HepG2 (cell line): ENCODE data around the gene NTRK2. TPM values are rescaled to one million over a fixed set of nuclear protein-coding genes. Genes with fewer than 3 reads are reported as not detected.

ENCODE experiments used
- ATAC-seq: fragments of 200-7000 bp; cut with Tn5 transposase; 3 replicates; pipeline ENCODE4 v1.9.1; 2020; ENCODE audit warnings: mild to moderate bottlenecking, moderate library complexity
- BruUV-seq: library from RNA; stranded (reverse); fragments of 400-500 nt; replicated peaks from 2 replicates; lab custom pipeline; 2021; lab: Mats Ljungman, UMichigan
- CTCF ChIA-PET: fragments of 300-600 bp; formaldehyde crosslinking; extraction: SDS; loops from one replicate; lab custom pipeline; 2021; ENCODE audit warnings: low total read pairs, inconsistent platforms, low intra/inter-chr PET ratio; lab: Yijun Ruan, JAX
- POLR2A ChIA-PET: fragments of 350-600 bp; sonication (Branson Sonifier 250); formaldehyde crosslinking; loops from one replicate; lab custom pipeline; 2020; ENCODE audit warnings: antibody characterized with exemption, inconsistent platforms; lab: Yijun Ruan, JAX
- DNase-seq: peaks from one replicate; pipeline ENCODE4 v3.0.0-alpha.2; 2015; ENCODE audit warnings: low spot score
- FAIRE-seq: peaks from 3 replicates; lab custom pipeline; 2011; peaks lifted over from hg19 to GRCh38; lab: Jason Lieb, UNC
- H2AFZ ChIP-seq: one replicate; pipeline ENCODE4 v1.6.1; 2011; ENCODE audit warnings: low read length, inconsistent platforms
- H3K27ac ChIP-seq: fragments of 300-600 bp; 3 replicates; pipeline ENCODE4 v1.8.0; 2011; ENCODE audit warnings: mixed run types, mild to moderate bottlenecking, mixed read lengths, low read length, inconsistent platforms; ENCODE audit not compliant: insufficient read depth; ENCODE audit errors: extremely low read length
- H3K27me3 ChIP-seq, 2 experiments: fragments of 200-600 bp in 1 of 2; 2 replicates in 1 of 2; 3 replicates in 1 of 2; pipeline versions ENCODE4 v1.6.0 to v1.8.0; 2011; ENCODE audit warnings: low read length in 2 of 2, mild to moderate bottlenecking in 2 of 2, moderate library complexity in 2 of 2, inconsistent platforms in 1 of 2; ENCODE audit not compliant: insufficient read depth in 2 of 2, control insufficient read depth in 1 of 2
- H3K36me3 ChIP-seq, 2 experiments: fragments of 200-600 bp in 1 of 2; replicated peaks in 1 of 2; 2 replicates in 1 of 2; 3 replicates in 1 of 2; pipeline versions ENCODE4 v1.5.1 to v1.8.0; 2011; ENCODE audit warnings: low read length in 2 of 2, inconsistent platforms in 1 of 2; ENCODE audit not compliant: insufficient read depth in 2 of 2, control insufficient read depth in 1 of 2
- H3K4me1 ChIP-seq: 2 replicates; pipeline ENCODE4 v1.5.1; 2012; ENCODE audit warnings: low read length, inconsistent platforms; ENCODE audit not compliant: insufficient read depth
- H3K4me2 ChIP-seq: 2 replicates; pipeline ENCODE4 v1.6.0; 2011; ENCODE audit warnings: low read depth, low read length, inconsistent platforms
- H3K4me3 ChIP-seq, 3 experiments: fragments of 200-600 bp in 1 of 3; sonication (generic), shearing (Covaris generic) in 1 of 3; replicated peaks in 1 of 3; 2 replicates each; pipeline ENCODE4 v1.5.1; 2011 to 2016; ENCODE audit warnings: low read length in 3 of 3, inconsistent platforms in 2 of 3, low read depth in 2 of 3, mild to moderate bottlenecking in 2 of 3, control low read depth in 1 of 3, mixed read lengths in 1 of 3; ENCODE audit not compliant: insufficient read depth in 1 of 3
- H3K79me2 ChIP-seq: one replicate; pipeline ENCODE4 v1.6.1; 2011; ENCODE audit warnings: low read length, inconsistent platforms; ENCODE audit not compliant: insufficient read depth
- H3K9ac ChIP-seq: 2 replicates; pipeline ENCODE4 v1.6.0; 2011; ENCODE audit warnings: mild to moderate bottlenecking, low read depth, low read length, inconsistent platforms; ENCODE audit not compliant: insufficient read depth
- H3K9me3 ChIP-seq: 2 replicates; pipeline ENCODE4 v1.5.1; 2012; ENCODE audit warnings: mild to moderate bottlenecking, low read length
- H4K20me1 ChIP-seq: 2 replicates; pipeline ENCODE4 v1.6.0; 2011; ENCODE audit warnings: inconsistent platforms, mild to moderate bottlenecking, low read length, moderate library complexity; ENCODE audit not compliant: insufficient read depth
- BHLHE40 ChIP-seq: IDR thresholded peaks from 2 replicates; pipeline ENCODE4 v1.6.1; 2011; ENCODE audit warnings: low read length, improper control_type of control experiment
- CCDC6 ChIP-seq: sonication (generic); formaldehyde crosslinking; IDR thresholded peaks from 2 replicates; pipeline ENCODE4 v1.8.1; 2022; ENCODE audit warnings: mild to moderate bottlenecking, missing genetic modification reagents, moderate library complexity
- CHCHD3 ChIP-seq: sonication (generic); formaldehyde crosslinking; IDR thresholded peaks from 2 replicates; pipeline ENCODE4 v1.8.0; 2022; ENCODE audit warnings: mild to moderate bottlenecking, missing genetic modification reagents, moderate library complexity
- CHD2 ChIP-seq: IDR thresholded peaks from 2 replicates; pipeline ENCODE4 v1.6.1; 2011; ENCODE audit warnings: low read depth, low read length, improper control_type of control experiment
- DRAP1 ChIP-seq: IDR thresholded peaks from 2 replicates; pipeline ENCODE4 v1.6.1; 2016; ENCODE audit warnings: missing genetic modification reagents, missing compliant biosample characterization
- EP300 ChIP-seq, 3 experiments: sonication (generic) in 1 of 3; formaldehyde crosslinking in 1 of 3; IDR thresholded peaks; 2 replicates each; pipeline versions ENCODE4 v1.5.1 to v1.6.1; 2011 to 2020; ENCODE audit warnings: low read depth in 2 of 3, low read length in 2 of 3, borderline replicate concordance in 1 of 3, improper control_type of control experiment in 1 of 3, mild to moderate bottlenecking in 1 of 3, missing genetic modification reagents in 1 of 3, moderate library complexity in 1 of 3
- FLYWCH1 ChIP-seq: sonication (generic); formaldehyde crosslinking; IDR thresholded peaks from 2 replicates; pipeline ENCODE4 v1.8.1; 2023; ENCODE audit warnings: mild to moderate bottlenecking, missing genetic modification reagents
- GLI4 ChIP-seq: sonication (generic); formaldehyde crosslinking; IDR thresholded peaks from 2 replicates; pipeline ENCODE4 v1.5.1; 2020; ENCODE audit warnings: missing genetic modification reagents, mild to moderate bottlenecking, moderate library complexity, borderline replicate concordance
- HDAC2 ChIP-seq: sonication (generic); formaldehyde crosslinking; IDR thresholded peaks from 2 replicates; pipeline ENCODE4 v1.4.0; 2020; ENCODE audit warnings: missing genetic modification reagents
- HNRNPUL1 ChIP-seq: fragments of 200-400 bp; formaldehyde crosslinking; IDR thresholded peaks from 2 replicates; pipeline ENCODE4 v1.6.1; 2017; ENCODE audit warnings: low read depth, mild to moderate bottlenecking, low read length, moderate library complexity
- KLF9 ChIP-seq: IDR thresholded peaks from 2 replicates; pipeline ENCODE4 v1.6.1; 2016; ENCODE audit warnings: low read depth
- NKX3-1 ChIP-seq: sonication (generic); formaldehyde crosslinking; IDR thresholded peaks from 2 replicates; pipeline ENCODE4 v1.5.0; 2020; ENCODE audit warnings: missing genetic modification reagents
- POGK ChIP-seq: sonication (generic); formaldehyde crosslinking; conservative IDR thresholded peaks from 2 replicates; pipeline ENCODE4 v1.8.0; 2022; ENCODE audit warnings: mild to moderate bottlenecking, moderate library complexity, missing genetic modification reagents
- SMAD9 ChIP-seq: sonication (generic); formaldehyde crosslinking; IDR thresholded peaks from 2 replicates; pipeline ENCODE4 v1.5.1; 2020; ENCODE audit warnings: mild to moderate bottlenecking, missing genetic modification reagents
- ZBTB21 ChIP-seq: sonication (generic); formaldehyde crosslinking; IDR thresholded peaks from 2 replicates; pipeline ENCODE4 v1.4.0; 2020; ENCODE audit warnings: missing genetic modification reagents
- ZBTB43 ChIP-seq: sonication (generic); formaldehyde crosslinking; conservative IDR thresholded peaks from 2 replicates; pipeline ENCODE4 v1.4.0; 2020; ENCODE audit warnings: missing genetic modification reagents
- ZNF644 ChIP-seq: IDR thresholded peaks from 2 replicates; pipeline ENCODE4 v1.6.1; 2016; ENCODE audit warnings: low read depth
- ZUFSP ChIP-seq: sonication (generic); formaldehyde crosslinking; IDR thresholded peaks from 2 replicates; pipeline ENCODE4 v1.9.0; 2021; ENCODE audit warnings: missing genetic modification reagents, mild to moderate bottlenecking, borderline replicate concordance
- WGBS: methylation state at CpG from one replicate; pipeline ENCODE4 v1.1.6; 2017; ENCODE audit warnings: low lambda C conversion rate; 5-methylcytosine and 5-hydroxymethylcytosine counted together
- in situ Hi-C: cut with HindIII; loops from 2 replicates; pipeline ENCODE4 v1.10.0; 2017; ENCODE audit warnings: low pct_unique_long_range_greater_than_20kb; ENCODE audit not compliant: extremely low pct_ligation_motif_present
- intact Hi-C: fragments of 100-400 bp; cut with micrococcal nuclease; formaldehyde crosslinking; loops from one replicate; pipeline ENCODE4 v1.10.0; 2022; ENCODE audit not compliant: unreplicated experiment
- polyA plus RNA-seq, 8 experiments: library from polyadenylated mRNA; depleted of rRNA in 3 of 8; stranded (reverse) in 7 of 8; unstranded in 1 of 8; fragments of >200 nt; fragmentation: Illumina TruSeq in 4 of 8; extraction: Trizol in 4 of 8; gene quantifications; 2 replicates each; pipeline versions ENCODE4 v1.2.1 to v1.2.3, GENCODE V29; 2011 to 2016; ENCODE audit warnings: low read depth in 4 of 8, missing spikeins in 1 of 8, mixed read lengths in 1 of 8; ENCODE audit not compliant: insufficient read depth in 1 of 8
- total RNA-seq, 5 experiments: library from RNA; depleted of rRNA; stranded (reverse); fragments of >200 nt; fragmentation: Illumina TruSeq; extraction: Trizol; gene quantifications; 2 replicates each; pipeline ENCODE4 v1.2.3, GENCODE V29; 2016; ENCODE audit warnings: low read depth in 1 of 5
- TF ChIP-seq, protein P1 (sequence below): sonication (generic); IDR thresholded peaks from 2 replicates; pipeline ENCODE4 v1.6.1; 2016; ENCODE audit warnings: low read depth, borderline replicate concordance

Gene NTRK2
- total and polyA plus RNA-seq, 2 of the 13 experiments (the other 11 are each of a cell fraction or from before 2014, with no cell fraction given): not detected

- Histone ChIP-seq H4K20me1 (no peaks in the 10 kb centered on the region), H3K79me2 (no peaks in the 10 kb centered on the region), H3K4me1 (no peaks in the 10 kb centered on the region), H3K4me2 (no peak overlapping the region), H3K27me3 (no peaks in the 10 kb centered on the region), H3K36me3 (no peaks in the 10 kb centered on the region), H2AFZ (no peak overlapping the region), H3K4me3 (no peak overlapping the region), H3K9me3 (no peaks in the 10 kb centered on the region), H3K27ac (no peak overlapping the region), H3K9ac (no peak overlapping the region)
- in situ Hi-C loops (loop anchor here (10.0 kb wide), 1 partner anchor 64 kb away; no protein-coding TSS in a partner anchor), intact Hi-C loops (no loop called here)
- 23% methylated on average over 2 of the region's 2 CpGs for WGBS
- ATAC-seq: no peak
- DNase-seq: no peak
- no TSS peak for BruUV-seq
- POLR2A ChIA-PET: no interaction called here
- CTCF ChIA-PET: no interaction called here
- no peak for FAIRE-seq
- TF ChIP-seq SMAD9 (CRISPR knock-in tag): no peak
- no peak for TF ChIP-seq GLI4 (CRISPR knock-in tag)
- TF ChIP-seq FLYWCH1 (CRISPR knock-in tag): no peak
- TF ChIP-seq KLF9 (CRISPR knock-in tag): no peak
- TF ChIP-seq CHD2: no peak
- TF ChIP-seq BHLHE40: no peak
- no peak for TF ChIP-seq DRAP1 (CRISPR knock-in tag)
- no peak for TF ChIP-seq EP300 (IDR thresholded peaks at IDR 0.05; ENCODE audit: low read depth in 2 of 2, low read length in 2 of 2)
- TF ChIP-seq EP300 (CRISPR knock-in tag; IDR thresholded peaks at IDR 0.05; ENCODE audit: borderline replicate concordance): no peak
- no peak for TF ChIP-seq CHCHD3 (CRISPR knock-in tag)
- no peak for TF ChIP-seq HDAC2 (CRISPR knock-in tag)
- TF ChIP-seq CCDC6 (CRISPR knock-in tag): no peak
- no peak for TF ChIP-seq NKX3-1 (CRISPR knock-in tag)
- no peak for TF ChIP-seq HNRNPUL1
- no peak for TF ChIP-seq POGK (CRISPR knock-in tag)
- TF ChIP-seq, protein P1, sequence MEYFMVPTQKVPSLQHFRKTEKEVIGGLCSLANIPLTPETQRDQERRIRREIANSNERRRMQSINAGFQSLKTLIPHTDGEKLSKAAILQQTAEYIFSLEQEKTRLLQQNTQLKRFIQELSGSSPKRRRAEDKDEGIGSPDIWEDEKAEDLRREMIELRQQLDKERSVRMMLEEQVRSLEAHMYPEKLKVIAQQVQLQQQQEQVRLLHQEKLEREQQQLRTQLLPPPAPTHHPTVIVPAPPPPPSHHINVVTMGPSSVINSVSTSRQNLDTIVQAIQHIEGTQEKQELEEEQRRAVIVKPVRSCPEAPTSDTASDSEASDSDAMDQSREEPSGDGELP: no peak
- no peak for TF ChIP-seq ZBTB21 (CRISPR knock-in tag)
- TF ChIP-seq ZUFSP (CRISPR knock-in tag): no peak
- TF ChIP-seq ZBTB43 (CRISPR knock-in tag): no peak
- TF ChIP-seq ZNF644 (CRISPR knock-in tag): no peak
Measured at GRCh38 chr9:84880835-84881234, 211.3 kb downstream of the NTRK2 start.
